GM23338 (cell line): ENCODE measurements around the gene NANOGP8. TPM values are rescaled to one million over a fixed set of nuclear protein-coding genes. Genes with fewer than 3 reads are reported as not detected.

Source experiments
- ATAC-seq: fragments of 200-7000 bp; cut with Tn5 transposase; 3 replicates; pipeline ENCODE4 v1.9.1; 2020
- DNase-seq: peaks from one replicate; pipeline ENCODE4 v3.0.0-alpha.2; 2015; ENCODE audit warnings: low spot score
- H2AFZ ChIP-seq: fragments of 200-600 bp; sonication (generic); 2 replicates; pipeline ENCODE4 v1.8.0; 2016; ENCODE audit warnings: antibody characterized with exemption, mild to moderate bottlenecking, moderate library complexity
- H3F3A ChIP-seq: fragments of 200-600 bp; sonication (generic); replicated peaks from 2 replicates; pipeline ENCODE4 v1.8.0; 2017; ENCODE audit warnings: antibody characterized with exemption, mixed run types, low read depth
- H3K27ac ChIP-seq: fragments of 200-600 bp; sonication (generic); 2 replicates; pipeline ENCODE4 v1.6.1; 2016; ENCODE audit warnings: low read depth
- H3K27me3 ChIP-seq: fragments of 200-600 bp; sonication (generic); 2 replicates; pipeline ENCODE4 v1.8.0; 2016; ENCODE audit warnings: mild to moderate bottlenecking, mixed run types, moderate library complexity; ENCODE audit not compliant: insufficient read depth
- H3K36me3 ChIP-seq: fragments of 200-600 bp; sonication (generic); 2 replicates; pipeline ENCODE4 v1.8.0; 2016; ENCODE audit warnings: mild to moderate bottlenecking; ENCODE audit not compliant: insufficient read depth
- H3K4me1 ChIP-seq: fragments of 200-600 bp; sonication (generic); 2 replicates; pipeline ENCODE4 v1.8.0; 2016; ENCODE audit warnings: mild to moderate bottlenecking, moderate library complexity; ENCODE audit not compliant: insufficient read depth
- H3K4me2 ChIP-seq: fragments of 200-600 bp; sonication (generic); 2 replicates; pipeline ENCODE4 v1.7.1; 2017; ENCODE audit warnings: mixed run types
- H3K4me3 ChIP-seq: fragments of 200-600 bp; sonication (generic); 2 replicates; pipeline ENCODE4 v1.6.1; 2016; ENCODE audit warnings: mixed run types
- H3K79me2 ChIP-seq: fragments of 200-600 bp; sonication (generic); replicated peaks from 2 replicates; pipeline ENCODE4 v1.8.0; 2017; ENCODE audit warnings: mild to moderate bottlenecking; ENCODE audit not compliant: insufficient read depth
- H3K9me2 ChIP-seq: fragments of 200-600 bp; sonication (generic); 2 replicates; pipeline ENCODE4 v1.8.0; 2017; ENCODE audit not compliant: insufficient read depth
- H4K20me1 ChIP-seq: fragments of 200-600 bp; sonication (generic); replicated peaks from 2 replicates; pipeline ENCODE4 v1.8.0; 2017; ENCODE audit warnings: mild to moderate bottlenecking; ENCODE audit not compliant: insufficient read depth
- H3K27ac Mint-ChIP-seq: 2 replicates; pipeline ENCODE4 v1.8.0; 2020; ENCODE audit warnings: inconsistent platforms, mild to moderate bottlenecking, moderate library complexity, mixed read lengths
- H3K27me3 Mint-ChIP-seq: 3 replicates; pipeline ENCODE4 v1.8.0; 2022; ENCODE audit warnings: low read depth, mild to moderate bottlenecking, moderate library complexity, mixed read lengths, inconsistent platforms; ENCODE audit not compliant: insufficient read depth, poor library complexity
- H3K36me3 Mint-ChIP-seq: 3 replicates; pipeline ENCODE4 v1.8.0; 2021; ENCODE audit warnings: low read depth, mild to moderate bottlenecking, inconsistent platforms, moderate library complexity, mixed read lengths
- H3K4me1 Mint-ChIP-seq: 3 replicates; pipeline ENCODE4 v1.8.0; 2020; ENCODE audit warnings: mild to moderate bottlenecking, inconsistent platforms, mixed read lengths
- H3K4me3 Mint-ChIP-seq: 3 replicates; pipeline ENCODE4 v1.8.0; 2021; ENCODE audit warnings: moderate library complexity, mild to moderate bottlenecking, inconsistent platforms, mixed read lengths
- H3K9me3 Mint-ChIP-seq: 3 replicates; pipeline ENCODE4 v1.8.0; 2020; ENCODE audit warnings: moderate library complexity, mild to moderate bottlenecking, inconsistent platforms, mixed read lengths
- CREB1 ChIP-seq: fragments of 250-450 bp; sonication (Bioruptor Pico); IDR thresholded peaks from 2 replicates; pipeline ENCODE4 v1.5.0; 2020; ENCODE audit warnings: low read depth, mild to moderate bottlenecking, moderate library complexity
- CTCF ChIP-seq, 2 experiments: fragments of 200-600 bp in 1 of 2; sonication (generic) in 1 of 2; conservative IDR thresholded peaks; 2 replicates each; pipeline versions ENCODE4 v1.5.1 to v1.6.1; 2016 to 2017; ENCODE audit warnings: antibody characterized with exemption in 2 of 2, low read depth in 2 of 2, mild to moderate bottlenecking in 2 of 2, moderate library complexity in 1 of 2
- EZH2 ChIP-seq: fragments of 200-600 bp; sonication (generic); IDR thresholded peaks from one replicate; pipeline ENCODE4 v1.8.0; 2017; ENCODE audit warnings: antibody characterized with exemption, mild to moderate bottlenecking, low read depth; ENCODE audit not compliant: unreplicated experiment
- EZH2phosphoT487 ChIP-seq: fragments of 200-600 bp; sonication (generic); IDR thresholded peaks from one replicate; pipeline ENCODE4 v1.8.1; 2018; ENCODE audit warnings: antibody characterized with exemption; ENCODE audit not compliant: unreplicated experiment
- JUNB ChIP-seq: IDR thresholded peaks from one replicate; pipeline ENCODE4 v1.6.1; 2016; ENCODE audit warnings: antibody characterized with exemption; ENCODE audit not compliant: unreplicated experiment
- NANOG ChIP-seq: IDR thresholded peaks from 2 replicates; pipeline ENCODE4 v1.6.1; 2016; ENCODE audit warnings: antibody characterized with exemption, borderline replicate concordance
- POLR2AphosphoS5 ChIP-seq: IDR thresholded peaks from 2 replicates; pipeline ENCODE4 v1.6.1; 2016; ENCODE audit warnings: antibody characterized with exemption, low read depth
- REST ChIP-seq: IDR thresholded peaks from one replicate; pipeline ENCODE4 v1.6.1; 2018; ENCODE audit warnings: antibody characterized with exemption; ENCODE audit not compliant: unreplicated experiment
- STAT1 ChIP-seq: IDR thresholded peaks from one replicate; pipeline ENCODE4 v1.6.1; 2016; ENCODE audit warnings: antibody characterized with exemption; ENCODE audit not compliant: unreplicated experiment
- ZNF114 ChIP-seq: fragments of 250-450 bp; sonication (Bioruptor Pico); IDR thresholded peaks from 2 replicates; pipeline ENCODE4 v1.5.0; 2020; ENCODE audit warnings: mild to moderate bottlenecking, moderate library complexity
- ZNF331 ChIP-seq: fragments of 250-450 bp; sonication (Bioruptor Pico); IDR thresholded peaks from 2 replicates; pipeline ENCODE4 v1.5.0; 2020; ENCODE audit warnings: low read depth, mild to moderate bottlenecking, moderate library complexity
- polyA plus RNA-seq: library from polyadenylated mRNA; unstranded; fragments of >200 nt; fragmentation: Nextera tagmentation; extraction: Ambion mirVana; gene quantifications from 2 replicates; pipeline ENCODE4 v1.2.1, GENCODE V29; 2016
- total RNA-seq: library from RNA; depleted of rRNA; stranded (reverse); fragments of >200 nt; shearing (Covaris generic); gene quantifications from 2 replicates; pipeline ENCODE4 v1.2.3, GENCODE V29; 2014
- TF ChIP-seq, protein P1 (sequence below): IDR thresholded peaks from 2 replicates; pipeline ENCODE4 v1.6.1; 2016; ENCODE audit warnings: antibody characterized with exemption
- TF ChIP-seq, protein P2 (sequence below): fragments of 250-450 bp; sonication (Bioruptor Pico); IDR thresholded peaks from 2 replicates; pipeline ENCODE4 v1.5.0; 2020; ENCODE audit warnings: mild to moderate bottlenecking, moderate library complexity

The NANOGP8 gene
- total and polyA plus RNA-seq, 2 experiments from 2014 or later = 8.5 to 53.4 TPM

- H3K27ac ChIP-seq = no peak overlapping the region
- H2AFZ ChIP-seq = no peak overlapping the region
- DNase-seq (no peak), ATAC-seq (no peak)
- Mint-ChIP-seq H3K4me1 (no peaks in the 10 kb centered on the region), H3K36me3 (no peaks in the 10 kb centered on the region; the same call in 2 of the 3 replicates), H3K9me3 (no peaks in the 10 kb centered on the region), H3K27ac (no peak overlapping the region), H3K4me3 (no peak overlapping the region), H3K27me3 (peaks cover 3% of the 10 kb centered on the region)
- no peaks in the 10 kb centered on the region for H3K36me3 ChIP-seq
- H3K9me2 ChIP-seq = no peaks in the 10 kb centered on the region
- H3K4me3 ChIP-seq = no peak overlapping the region
- H4K20me1 ChIP-seq = no peaks in the 10 kb centered on the region
- H3K27me3 ChIP-seq = no peaks in the 10 kb centered on the region
- no peak for TF ChIP-seq EZH2phosphoT487
- no peak for TF ChIP-seq ZNF114
- TF ChIP-seq EZH2 = no peak
- no peak for TF ChIP-seq STAT1
- TF ChIP-seq, protein P1, sequence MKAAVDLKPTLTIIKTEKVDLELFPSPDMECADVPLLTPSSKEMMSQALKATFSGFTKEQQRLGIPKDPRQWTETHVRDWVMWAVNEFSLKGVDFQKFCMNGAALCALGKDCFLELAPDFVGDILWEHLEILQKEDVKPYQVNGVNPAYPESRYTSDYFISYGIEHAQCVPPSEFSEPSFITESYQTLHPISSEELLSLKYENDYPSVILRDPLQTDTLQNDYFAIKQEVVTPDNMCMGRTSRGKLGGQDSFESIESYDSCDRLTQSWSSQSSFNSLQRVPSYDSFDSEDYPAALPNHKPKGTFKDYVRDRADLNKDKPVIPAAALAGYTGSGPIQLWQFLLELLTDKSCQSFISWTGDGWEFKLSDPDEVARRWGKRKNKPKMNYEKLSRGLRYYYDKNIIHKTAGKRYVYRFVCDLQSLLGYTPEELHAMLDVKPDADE = no peak
- TF ChIP-seq ZNF331 = no peak
- no peak for TF ChIP-seq CTCF (conservative IDR thresholded peaks at IDR 0.05; ENCODE audit: low read depth in 2 of 2)
- no peak for TF ChIP-seq CREB1 (CRISPR knock-in tag)
- no peak for TF ChIP-seq NANOG
- no peak for TF ChIP-seq REST
- TF ChIP-seq POLR2AphosphoS5 = no peak
- TF ChIP-seq, protein P2, sequence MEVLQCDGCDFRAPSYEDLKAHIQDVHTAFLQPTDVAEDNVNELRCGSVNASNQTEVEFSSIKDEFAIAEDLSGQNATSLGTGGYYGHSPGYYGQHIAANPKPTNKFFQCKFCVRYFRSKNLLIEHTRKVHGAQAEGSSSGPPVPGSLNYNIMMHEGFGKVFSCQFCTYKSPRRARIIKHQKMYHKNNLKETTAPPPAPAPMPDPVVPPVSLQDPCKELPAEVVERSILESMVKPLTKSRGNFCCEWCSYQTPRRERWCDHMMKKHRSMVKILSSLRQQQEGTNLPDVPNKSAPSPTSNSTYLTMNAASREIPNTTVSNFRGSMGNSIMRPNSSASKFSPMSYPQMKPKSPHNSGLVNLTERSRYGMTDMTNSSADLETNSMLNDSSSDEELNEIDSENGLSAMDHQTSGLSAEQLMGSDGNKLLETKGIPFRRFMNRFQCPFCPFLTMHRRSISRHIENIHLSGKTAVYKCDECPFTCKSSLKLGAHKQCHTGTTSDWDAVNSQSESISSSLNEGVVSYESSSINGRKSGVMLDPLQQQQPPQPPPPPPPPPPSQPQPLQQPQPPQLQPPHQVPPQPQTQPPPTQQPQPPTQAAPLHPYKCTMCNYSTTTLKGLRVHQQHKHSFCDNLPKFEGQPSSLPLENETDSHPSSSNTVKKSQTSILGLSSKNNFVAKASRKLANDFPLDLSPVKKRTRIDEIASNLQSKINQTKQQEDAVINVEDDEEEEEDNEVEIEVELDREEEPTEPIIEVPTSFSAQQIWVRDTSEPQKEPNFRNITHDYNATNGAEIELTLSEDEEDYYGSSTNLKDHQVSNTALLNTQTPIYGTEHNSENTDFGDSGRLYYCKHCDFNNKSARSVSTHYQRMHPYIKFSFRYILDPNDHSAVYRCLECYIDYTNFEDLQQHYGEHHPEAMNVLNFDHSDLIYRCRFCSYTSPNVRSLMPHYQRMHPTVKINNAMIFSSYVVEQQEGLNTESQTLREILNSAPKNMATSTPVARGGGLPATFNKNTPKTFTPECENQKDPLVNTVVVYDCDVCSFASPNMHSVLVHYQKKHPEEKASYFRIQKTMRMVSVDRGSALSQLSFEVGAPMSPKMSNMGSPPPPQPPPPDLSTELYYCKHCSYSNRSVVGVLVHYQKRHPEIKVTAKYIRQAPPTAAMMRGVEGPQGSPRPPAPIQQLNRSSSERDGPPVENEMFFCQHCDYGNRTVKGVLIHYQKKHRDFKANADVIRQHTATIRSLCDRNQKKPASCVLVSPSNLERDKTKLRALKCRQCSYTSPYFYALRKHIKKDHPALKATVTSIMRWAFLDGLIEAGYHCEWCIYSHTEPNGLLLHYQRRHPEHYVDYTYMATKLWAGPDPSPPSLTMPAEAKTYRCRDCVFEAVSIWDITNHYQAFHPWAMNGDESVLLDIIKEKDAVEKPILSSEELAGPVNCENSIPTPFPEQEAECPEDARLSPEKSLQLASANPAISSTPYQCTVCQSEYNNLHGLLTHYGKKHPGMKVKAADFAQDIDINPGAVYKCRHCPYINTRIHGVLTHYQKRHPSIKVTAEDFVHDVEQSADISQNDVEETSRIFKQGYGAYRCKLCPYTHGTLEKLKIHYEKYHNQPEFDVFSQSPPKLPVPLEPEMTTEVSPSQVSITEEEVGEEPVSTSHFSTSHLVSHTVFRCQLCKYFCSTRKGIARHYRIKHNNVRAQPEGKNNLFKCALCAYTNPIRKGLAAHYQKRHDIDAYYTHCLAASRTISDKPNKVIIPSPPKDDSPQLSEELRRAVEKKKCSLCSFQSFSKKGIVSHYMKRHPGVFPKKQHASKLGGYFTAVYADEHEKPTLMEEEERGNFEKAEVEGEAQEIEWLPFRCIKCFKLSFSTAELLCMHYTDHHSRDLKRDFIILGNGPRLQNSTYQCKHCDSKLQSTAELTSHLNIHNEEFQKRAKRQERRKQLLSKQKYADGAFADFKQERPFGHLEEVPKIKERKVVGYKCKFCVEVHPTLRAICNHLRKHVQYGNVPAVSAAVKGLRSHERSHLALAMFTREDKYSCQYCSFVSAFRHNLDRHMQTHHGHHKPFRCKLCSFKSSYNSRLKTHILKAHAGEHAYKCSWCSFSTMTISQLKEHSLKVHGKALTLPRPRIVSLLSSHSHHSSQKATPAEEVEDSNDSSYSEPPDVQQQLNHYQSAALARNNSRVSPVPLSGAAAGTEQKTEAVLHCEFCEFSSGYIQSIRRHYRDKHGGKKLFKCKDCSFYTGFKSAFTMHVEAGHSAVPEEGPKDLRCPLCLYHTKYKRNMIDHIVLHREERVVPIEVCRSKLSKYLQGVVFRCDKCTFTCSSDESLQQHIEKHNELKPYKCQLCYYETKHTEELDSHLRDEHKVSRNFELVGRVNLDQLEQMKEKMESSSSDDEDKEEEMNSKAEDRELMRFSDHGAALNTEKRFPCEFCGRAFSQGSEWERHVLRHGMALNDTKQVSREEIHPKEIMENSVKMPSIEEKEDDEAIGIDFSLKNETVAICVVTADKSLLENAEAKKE (CRISPR knock-in tag) = no peak
- no peak for TF ChIP-seq JUNB
- H3F3A ChIP-seq = no peaks in the 10 kb centered on the region
- no peak overlapping the region for H3K4me2 ChIP-seq
- no peaks in the 10 kb centered on the region; the same call in 1 of the 2 replicates for H3K4me1 ChIP-seq
- no peaks in the 10 kb centered on the region for H3K79me2 ChIP-seq
Observed at GRCh38 chr15:35090104-35090807, 5.2 kb upstream of the NANOGP8 start.
